Mucosa of gallbladder (tissue), 1 donor: ENCODE results near the gene GPANK1. TPM values are rescaled to one million over a fixed set of nuclear protein-coding genes. Genes with fewer than 3 reads are reported as not detected.
A peak's percentile ranks its signal among the peaks of the same experiment; 100 is the strongest.

Experiments used
- DNase-seq: peaks from one replicate; pipeline ENCODE4 v3.0.0-alpha.2; 2020; ENCODE audit warnings: low spot score
- total RNA-seq: library from RNA; stranded (reverse); gene quantifications from one replicate; pipeline ENCODE4 v1.2.1, GENCODE V29; 2021
- donor health status: DM: no; HTN: no; CAD: no.

Gene GPANK1
- total RNA-seq, 1 donor from 2014 or later: 18.7 TPM

DNA sequence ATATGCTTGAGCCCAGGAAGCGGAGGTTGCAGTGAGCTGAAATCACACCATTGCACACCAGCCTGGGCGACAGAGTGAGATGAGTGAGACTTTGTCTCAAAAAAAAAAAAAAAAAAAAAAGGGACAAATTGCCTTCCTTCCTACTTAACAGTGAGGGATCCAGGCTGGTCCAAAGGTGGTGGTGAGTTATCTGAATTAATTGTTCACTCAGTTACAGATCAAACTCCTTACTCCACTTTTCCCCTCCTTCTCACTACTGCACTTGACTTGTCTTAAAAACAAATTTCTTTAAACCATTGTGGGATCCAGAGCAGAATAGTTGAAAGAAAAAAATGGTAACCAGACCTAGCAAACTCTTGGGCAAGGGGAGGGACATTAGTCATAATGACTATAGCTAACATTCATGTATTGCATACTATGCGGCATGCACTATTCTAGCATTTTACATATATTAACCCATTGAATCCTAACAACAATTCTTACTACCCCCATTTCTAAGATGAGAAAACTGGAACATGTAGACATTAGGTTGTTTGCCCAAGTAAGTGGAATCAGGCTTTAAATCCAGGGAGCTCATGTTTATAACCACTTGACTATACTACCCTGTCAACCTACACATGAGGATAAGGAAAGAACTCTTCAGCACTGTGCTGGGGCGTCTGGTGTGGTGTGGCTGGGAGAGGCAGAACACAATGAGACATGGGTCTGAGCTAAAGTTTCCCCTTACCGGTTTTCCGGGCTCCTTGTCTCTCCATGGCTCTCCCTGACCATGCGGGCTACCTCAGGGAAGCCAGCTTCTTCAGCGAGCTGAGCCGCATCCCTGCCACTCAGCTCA, 1.5 kb downstream of the GPANK1 start:
- DNase-seq: no peak

DNA sequence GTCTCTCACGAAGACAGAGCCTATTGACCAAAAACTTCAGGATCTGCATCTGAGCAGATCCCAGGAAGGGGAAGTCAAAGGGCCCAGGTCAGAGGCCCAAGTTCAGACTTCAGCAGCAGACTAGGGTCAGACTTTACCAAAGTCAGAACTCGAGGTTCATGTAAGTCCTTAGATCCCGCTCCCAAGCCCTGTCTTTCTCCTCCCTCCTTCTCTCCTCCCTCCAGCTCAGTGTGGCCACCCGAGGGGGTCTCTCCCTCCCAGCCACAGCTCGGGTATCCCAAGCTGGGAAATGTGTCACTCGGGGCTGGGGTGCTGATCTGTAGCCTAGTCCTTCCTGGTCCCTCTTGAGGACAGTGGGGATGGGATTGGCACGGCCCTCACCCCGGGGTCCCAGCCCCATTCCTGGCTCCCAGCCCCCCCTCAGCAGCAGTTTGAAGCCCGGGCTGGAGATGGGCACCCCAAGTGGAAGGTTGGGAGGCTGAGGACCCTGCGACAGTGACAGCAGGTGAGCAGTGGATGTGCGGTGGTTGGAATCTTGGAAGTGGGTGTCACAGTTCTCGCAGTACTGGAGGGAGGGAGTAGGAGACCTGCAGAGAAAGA, 2.6 kb downstream of the GPANK1 start:
- no peak for DNase-seq

DNA sequence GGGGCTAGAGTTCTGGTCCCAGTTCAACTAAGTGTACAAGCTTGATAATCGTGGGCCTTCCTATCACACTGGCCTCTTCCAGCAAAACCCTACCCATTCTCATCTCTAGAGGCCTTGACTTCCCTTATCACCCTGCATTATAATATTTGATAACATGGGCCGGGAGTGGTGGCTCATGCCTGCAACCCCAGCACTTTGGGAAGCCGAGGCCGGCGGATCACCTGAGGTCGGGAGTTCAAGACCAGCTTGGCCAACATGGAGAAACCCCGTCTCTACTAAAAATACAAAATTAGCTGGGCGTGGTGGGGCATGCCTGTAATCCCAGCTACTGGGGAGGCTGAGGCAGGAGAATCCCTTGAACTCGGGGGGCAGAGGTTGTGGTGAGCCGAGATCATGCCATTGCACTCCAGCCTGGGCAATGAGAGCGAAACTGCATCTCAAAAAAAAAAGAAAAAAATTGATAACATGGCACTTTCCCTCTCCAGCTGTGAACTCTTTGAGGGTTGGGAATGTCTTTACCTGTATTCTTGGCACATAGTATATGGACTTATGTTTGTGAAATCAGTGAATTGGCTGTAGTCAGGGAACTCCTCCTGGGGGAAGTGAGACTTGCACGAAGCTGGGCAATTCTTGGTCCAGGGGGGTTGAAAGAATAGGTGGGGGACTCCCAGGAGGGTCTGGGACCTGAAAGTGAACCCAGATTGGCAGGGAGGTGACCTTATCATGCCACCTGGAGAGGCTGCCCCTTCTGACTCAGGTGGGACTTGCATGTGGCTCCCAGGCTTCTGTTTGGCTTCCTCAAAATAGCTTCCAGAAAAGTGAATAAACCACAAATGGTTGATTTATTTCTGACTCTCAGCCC, 3.3 kb downstream of the GPANK1 start:
- no peak for DNase-seq

DNA sequence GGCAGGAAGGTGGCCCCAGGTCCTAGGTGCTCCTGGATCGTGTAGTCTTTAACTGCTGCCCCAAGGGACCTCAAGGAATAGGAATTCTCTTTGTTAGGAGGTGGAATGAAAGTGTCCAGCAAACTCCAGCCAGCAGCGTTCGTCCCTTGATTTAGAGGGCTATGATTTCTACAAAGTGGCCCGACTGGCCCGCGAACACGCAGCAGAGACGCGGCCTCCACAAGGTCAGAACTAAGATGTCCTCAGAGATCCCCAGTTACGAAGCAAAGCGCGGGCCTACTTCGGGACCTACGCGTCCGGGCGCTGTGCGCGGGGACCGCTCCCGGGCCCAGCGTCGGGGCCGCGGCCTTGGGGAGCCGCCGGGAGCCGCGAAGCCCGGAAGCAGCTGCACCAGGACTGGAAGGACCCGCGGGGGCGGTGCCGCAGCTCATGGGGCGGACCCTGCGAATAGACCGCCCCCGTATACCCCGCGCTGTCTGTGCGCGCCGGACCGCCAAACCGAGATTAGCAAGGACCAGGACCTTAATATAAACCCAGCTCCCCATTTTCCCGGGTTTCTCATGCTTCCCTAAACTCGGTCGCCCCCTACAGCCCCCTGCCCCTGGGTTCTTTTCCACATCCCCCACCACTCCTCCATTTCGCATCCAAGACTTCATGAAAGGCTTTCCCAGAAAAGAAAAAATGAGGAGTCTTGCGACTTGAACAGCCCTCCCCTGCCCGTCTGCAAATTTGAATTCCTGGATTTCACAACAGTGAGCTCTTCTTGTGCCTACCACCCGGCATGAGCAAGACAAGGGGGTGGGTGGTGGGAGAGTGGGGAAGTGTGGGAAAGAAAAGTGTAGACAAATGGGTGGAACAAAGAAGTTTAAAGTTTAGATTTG, 4.2 kb downstream of the GPANK1 start, which contains the start of gene C6orf47:
Gene C6orf47 (minus strand): TSS at position 398 of the 881 bp plus-strand sequence. CDS start 831 bp downstream, outside the sequence.
- peak; percentile 84 for DNase-seq

DNA sequence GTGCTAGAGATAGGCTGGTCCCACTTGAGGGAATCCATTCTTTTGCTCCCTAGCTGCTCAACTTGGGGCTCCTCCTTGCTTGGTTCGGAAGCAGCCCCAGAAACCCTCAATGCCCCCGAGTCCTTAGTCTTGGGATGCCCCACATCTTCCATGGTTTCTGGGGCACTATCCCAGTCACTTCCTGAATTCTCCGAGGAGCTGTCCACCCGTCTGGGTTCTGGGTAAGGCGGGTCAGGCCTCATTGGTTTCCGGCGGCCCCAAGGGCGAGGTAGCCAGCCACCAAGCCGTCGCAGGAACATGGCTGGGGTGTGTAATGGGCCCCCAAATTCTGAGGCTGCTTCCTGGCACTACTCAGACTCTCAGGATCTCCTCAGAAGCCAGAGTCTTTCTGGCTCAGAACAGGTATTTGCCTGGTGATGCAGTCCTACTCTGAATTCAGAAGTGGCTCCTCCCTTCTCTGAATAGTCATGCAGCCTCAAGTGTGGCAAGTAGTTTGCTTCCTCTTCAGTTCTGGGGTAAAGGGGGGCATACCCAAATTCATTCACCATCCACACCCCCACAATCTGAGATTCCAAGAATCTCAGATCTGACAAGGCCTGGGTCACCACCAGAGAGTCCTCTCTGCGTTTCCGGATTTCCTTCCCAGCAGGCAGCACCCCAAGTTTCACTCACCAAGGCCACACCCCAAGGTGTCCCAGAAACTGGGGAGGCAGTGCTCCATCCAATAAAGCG, 5.0 kb downstream of the GPANK1 start:
- no peak for DNase-seq

DNA sequence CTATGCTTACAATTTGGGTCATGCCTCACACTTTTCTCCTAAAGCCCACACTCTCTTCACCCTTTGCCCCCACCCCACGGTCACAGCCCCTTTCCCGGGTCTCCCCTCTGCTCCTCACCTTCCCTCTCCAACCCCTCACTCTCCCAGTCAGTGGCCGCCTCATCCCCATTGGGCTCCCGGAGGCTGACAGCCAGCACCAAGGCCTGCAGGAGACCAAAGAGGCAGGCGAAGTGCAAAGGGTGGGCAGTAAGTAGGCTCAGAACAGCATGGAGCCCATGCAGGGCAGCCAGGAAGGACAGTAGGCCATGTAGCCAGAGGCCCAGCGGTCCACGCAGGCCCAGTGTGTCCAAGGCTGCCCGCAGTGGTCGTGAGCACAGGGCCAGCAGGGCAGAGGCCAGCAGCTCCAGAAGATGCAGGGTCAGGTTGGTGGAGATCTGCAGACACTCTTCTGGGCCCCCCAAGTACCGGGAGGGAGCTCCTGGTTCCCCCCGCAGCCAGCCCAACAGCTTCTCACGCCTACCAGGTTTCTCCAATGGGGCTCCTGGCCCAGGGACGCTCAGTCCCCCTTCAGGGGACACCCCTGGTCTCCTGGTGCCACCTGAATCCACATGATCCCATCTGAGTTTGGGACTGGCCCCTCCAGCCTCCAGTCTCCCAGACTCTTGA, 5.7 kb downstream of the GPANK1 start:
- DNase-seq: no peak

DNA sequence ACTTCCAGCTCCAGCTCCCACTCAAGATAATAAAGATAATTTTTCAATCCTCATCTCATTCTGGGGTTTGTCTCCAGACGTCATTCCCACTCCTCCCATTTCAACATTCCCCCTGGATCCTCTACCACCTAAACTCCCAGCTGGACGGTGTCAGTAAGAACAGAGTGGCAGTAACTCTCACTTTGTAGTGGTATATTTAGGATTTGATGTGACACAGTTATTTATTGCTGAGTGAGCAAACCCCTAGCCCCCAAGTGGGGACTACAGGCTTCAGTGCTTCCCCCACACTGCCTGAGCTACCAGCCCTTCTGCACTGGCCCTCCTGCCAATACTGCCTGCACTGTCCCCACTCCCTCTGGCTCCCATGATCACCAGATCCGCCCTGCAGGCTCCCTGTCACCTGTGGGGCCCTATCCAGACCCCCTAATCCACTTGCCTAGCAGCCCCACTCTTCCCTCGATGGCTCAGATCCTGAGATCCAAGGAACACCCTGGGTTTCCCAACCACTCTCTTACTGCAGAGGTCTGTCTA, 6.6 kb downstream of the GPANK1 start:
- no peak for DNase-seq

DNA sequence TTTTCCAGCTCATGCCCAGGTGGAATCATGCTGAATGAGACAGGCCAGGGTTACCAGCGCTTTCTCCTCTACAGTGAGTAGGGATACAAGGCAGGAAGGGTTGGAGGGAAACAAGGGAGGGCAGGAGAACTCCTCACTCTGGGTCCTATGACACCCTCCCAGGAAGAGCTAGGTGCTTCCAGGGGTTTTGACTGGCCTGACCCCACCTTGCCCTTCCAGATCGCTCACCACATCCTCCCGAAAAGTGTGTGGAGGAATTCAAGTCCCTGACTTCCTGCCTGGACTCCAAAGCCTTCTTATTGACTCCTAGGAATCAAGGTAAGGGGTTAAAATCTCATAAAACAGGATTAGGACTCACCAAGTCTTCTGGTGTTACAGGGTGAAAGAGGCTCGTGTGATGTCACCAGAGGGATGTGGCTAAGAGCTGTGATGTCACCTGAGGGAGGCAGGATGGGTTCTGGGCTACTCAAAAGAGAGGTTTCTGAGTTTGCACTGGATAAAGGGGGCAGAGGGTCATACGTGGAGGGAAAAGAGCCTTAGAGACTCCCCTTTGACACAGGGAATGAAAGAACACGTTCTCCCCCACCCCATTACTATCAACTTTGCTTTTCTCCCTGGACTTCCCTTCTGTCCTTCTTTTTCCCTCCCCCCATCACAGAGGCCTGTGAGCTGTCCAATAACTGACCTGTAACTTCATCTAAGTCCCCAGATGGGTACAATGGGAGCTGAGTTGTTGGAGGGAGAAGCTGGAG, 7.2 kb downstream of the GPANK1 start:
- DNase-seq: no peak

DNA sequence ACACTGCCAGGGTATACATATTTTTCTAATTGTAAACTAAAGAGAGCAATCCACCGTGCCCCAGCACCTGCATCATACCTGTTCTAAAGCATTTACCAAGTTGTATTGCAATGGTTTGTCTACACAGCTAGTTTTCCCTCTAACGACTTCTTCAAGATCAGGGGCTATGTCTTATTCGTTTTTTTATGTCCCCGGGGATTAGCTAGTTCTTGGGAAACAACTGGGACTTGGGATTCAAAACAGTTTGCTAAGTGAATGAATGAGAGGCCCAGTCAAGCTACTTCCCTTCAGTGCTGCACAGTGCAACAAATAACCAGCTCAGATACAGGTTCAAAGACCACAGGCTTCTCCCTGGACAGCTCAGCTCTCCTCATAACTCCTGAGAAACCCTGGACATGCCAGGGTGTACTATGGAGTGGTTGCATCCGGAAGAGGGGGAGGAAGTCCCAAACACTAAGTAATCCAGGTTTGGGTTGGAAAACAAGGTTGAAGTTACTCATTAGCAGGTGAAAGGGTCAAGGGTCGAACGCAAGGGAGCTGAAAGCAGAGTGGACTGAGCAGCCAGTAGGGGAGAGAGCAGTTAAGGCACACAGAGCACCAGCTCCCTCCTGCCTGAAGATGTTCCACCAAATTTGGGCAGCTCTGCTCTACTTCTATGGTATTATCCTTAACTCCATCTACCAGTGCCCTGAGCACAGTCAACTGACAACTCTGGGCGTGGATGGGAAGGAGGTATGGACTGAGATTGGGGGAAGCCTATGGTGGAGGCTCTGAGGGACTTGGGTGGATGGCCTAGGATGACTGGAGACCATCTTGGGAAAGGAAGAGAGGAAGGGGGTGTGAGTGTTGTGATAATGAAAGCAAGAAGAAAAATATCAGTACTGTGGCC, 9.2 kb downstream of the GPANK1 start, which contains the start of gene APOM:
Gene APOM (plus strand): TSS at position 546 of the 889 bp plus-strand sequence. CDS start 73 bp downstream, at position 619.
- DNase-seq: no peak

DNA sequence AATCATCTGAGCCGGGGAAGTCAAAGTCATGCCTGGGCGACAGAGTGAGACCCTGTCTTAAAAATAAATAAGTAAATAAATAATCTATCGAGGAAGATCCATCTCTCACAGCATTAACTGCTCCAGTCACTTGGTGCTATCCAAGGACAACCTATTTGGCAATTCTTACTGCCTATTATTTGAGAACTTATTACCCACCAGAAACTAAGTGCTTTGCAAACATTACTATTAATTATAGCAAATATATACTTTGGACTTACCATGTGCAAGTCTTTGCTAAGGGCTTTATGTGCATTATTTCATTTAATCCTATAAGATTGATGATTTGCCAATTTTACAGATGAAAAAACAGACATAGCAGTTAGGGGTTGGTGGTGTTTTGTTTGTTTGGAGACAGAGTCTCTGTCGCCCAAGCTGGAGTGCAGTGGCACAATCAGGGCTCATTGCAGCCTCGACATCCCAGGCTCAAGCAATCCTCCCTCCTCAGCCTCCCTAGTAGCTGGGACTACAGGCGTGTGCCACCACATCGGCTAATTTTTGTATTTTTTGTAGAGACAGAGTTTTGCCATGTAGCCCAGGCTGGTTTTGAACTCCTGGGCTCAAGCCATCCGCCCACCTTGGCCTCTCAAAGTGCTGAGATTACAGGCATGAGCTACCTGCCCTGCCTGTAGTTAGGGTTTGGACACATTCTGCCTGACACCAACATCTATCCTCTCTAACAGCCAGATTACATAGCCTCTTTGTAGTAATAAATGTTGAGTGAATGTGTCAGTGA, 10.0 kb downstream of the GPANK1 start:
- DNase-seq: no peak

DNA sequence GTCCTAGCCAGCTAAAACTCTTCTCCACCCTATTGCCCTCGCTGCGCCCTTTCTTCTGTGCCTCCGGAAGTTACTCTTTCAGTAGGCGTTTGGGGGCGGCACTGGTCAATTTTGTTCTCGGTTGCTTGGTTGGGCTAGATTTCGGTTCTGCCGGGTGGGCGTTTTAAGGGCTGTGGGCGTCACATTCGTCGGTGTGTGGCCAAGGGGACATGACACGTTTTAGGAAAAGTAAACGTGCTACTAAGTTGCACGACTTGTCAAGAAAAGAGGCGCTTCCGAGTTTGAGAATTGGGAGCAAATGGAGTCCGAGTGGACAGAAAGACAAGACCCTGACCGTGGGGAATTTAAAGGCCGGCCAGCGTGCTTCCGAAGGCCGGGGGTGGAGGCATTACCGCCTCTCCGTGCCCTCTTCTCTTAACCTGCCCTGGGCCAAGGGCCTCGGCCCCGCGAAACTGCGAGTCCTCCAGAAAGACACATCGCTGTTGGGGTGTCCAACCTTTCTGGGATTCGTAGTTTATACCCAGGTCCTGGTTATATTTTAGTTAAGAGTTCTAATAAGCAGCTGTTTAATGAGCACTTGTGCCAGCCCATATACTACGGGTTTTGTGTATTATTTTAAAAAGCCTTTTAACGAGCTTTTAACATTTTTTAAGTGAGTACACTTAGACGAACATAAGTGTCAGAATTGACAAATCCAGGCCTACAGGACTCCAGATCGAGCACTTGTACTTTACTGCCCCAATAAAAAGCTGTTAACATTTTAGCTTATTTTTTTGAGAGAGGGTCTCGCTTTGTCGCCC, 11.7 kb downstream of the GPANK1 start:
- DNase-seq: peak; percentile 90

DNA sequence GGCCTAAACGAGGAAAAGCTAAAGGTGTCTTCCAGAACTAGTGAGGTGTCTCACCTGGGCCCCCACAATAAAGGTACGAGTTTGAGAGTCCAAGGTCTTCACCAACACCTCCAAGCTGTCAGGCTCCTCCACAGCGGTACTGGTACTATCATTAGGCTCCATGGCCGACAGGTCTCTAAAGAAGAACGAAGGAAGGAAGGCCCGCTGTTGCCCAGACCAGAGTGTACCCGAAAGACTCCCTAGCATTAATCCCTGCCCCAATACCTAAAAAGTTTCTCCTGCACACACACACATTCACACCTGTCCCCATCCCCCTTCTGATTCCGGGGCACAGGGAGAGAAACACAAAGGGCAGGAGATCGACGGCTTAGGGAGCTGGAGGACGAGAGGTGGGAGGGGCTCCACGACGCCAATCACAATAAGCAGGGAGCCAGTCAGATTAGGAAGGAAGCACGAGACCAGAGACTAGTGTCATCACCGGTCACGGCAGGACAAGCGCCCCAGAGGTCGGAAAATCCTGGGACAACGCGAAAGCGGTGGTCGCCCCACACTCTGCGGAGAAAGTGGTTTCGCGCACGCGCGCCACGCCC, 13.1 kb downstream of the GPANK1 start:
- no peak for DNase-seq

DNA sequence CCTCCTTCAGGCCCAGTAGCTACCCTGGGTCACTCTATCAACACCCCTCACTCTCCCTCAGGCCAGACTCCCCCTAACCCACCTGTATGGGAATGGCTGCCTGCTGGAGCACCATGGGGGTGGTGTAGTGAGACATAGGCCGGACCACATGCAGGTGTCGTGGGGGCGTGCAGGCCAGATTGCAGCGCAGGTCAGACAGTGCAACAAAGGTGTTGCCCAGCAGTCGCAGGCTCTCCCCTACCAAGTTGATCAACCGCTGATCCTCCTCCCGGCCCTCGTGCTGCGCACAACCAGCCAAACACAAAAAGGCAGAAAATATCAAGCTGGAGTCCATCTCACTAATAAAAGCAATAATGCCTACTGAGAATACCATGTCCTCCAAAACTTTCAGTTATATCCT, 19.5 kb downstream of the GPANK1 start:
- no peak for DNase-seq

DNA sequence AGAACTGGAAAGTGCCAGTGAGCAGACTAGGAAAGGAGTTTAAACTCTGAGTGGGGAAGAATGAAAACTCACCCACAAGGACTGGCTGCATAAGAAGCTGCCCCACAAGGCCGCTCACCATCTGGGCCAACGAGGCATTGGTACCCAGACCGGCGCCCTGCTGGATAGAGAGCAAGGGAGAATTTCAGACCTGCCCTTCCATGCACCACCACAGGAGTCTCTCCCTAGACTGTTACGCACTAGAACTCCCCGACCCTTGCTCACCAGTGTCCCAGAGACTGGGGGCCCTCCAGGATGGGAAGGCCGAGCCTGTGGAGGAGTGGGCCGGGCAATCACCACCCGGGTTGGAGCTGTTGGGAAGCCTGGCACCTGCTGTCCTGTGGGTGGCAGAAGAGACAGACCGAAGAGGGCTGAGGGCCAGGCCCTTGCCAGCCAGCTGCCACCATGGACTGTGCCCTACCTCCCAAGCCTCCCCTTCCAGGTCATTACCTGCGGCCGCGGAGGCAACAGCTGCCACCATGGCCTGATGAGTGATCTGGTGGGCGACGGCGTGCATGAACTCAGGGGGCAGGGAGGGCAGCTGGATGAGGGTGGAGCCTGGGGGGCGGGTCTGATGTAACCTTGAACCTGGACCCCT, 20.9 kb downstream of the GPANK1 start:
- DNase-seq: no peak
